Heart left ventricle (tissue), 13 donors: ENCODE data around the gene USP13.

Experiments used
- CTCF ChIP-seq, 12 donors: fragments of 200-600 bp; sonication (generic) in 4 of 12; IDR thresholded peaks; one replicate each; pipeline versions ENCODE4 v1.5.0 to v1.8.0; 2018 to 2022; ENCODE audit warnings: antibody characterized with exemption in 12 of 12, mild to moderate bottlenecking in 5 of 12
- POLR2A ChIP-seq, 2 donors: fragments of 450-650 bp; IDR thresholded peaks; one replicate each; pipeline ENCODE4 v1.6.1; 2017; ENCODE audit warnings: antibody characterized with exemption in 2 of 2, mild to moderate bottlenecking in 2 of 2, moderate library complexity in 2 of 2
- donor health status: ischemic (EF 13 %, LVEDD 7.1; RV severe dilation, severe dysfunction).
- donor health status: DM: no; HTN: yes; CAD: no.
- donor health status: DM: no; HTN: no; CAD: no.
- donor health status: ischemic (EF 25% LVEDD 6.9; RV normal size, moderate dysfunction).
- donor health status: ischemic (EF 25% LVEDD 5.7; RV mildly dilated, moderate dysfunction).
- donor health status: ischemic (EF 35%, LVEDD 5.7; RV mildly dilated, moderate dysfunction).
- donor health status: nonischemic (EF 11% LVEDD 7.7; RV severe dilation, severe dysfunction).
- donor health status: DM: yes; HTN: yes; CAD: no.
- donor health status: PGD.
- donor health status: ischemic (EF 29% LVEDD 5.4; RV normal size, mild dysfunction).
- donor health status: nonischemic (EF 23%, LVEDD 6.1; RV moderate dilation, normal function).

GRCh38 chr3:179706233-179706632, 53.4 kb downstream of the USP13 start:
- TF ChIP-seq POLR2A (IDR thresholded peaks at IDR 0.05) (no peak), CTCF (IDR thresholded peaks at IDR 0.05) (no peak)
